Progenitor cell of endocrine pancreas (in vitro differentiated cells): Measurements from ENCODE around the gene NDUFS2. TPM values are rescaled to one million over a fixed set of nuclear protein-coding genes. Genes with fewer than 3 reads are reported as not detected.

Source experiments
- DNase-seq: peaks from one replicate; pipeline ENCODE4 v3.0.0; 2021; ENCODE audit warnings: low spot score; ENCODE audit not compliant: unreplicated experiment
- H3K27ac Mint-ChIP-seq: 2 replicates; pipeline ENCODE4 v1.8.0; 2021; ENCODE audit warnings: mild to moderate bottlenecking, moderate library complexity, mixed read lengths
- H3K27me3 Mint-ChIP-seq: 2 replicates; pipeline ENCODE4 v1.8.0; 2021; ENCODE audit warnings: mixed read lengths
- H3K36me3 Mint-ChIP-seq: 2 replicates; pipeline ENCODE4 v1.8.0; 2022; ENCODE audit warnings: mixed read lengths; ENCODE audit not compliant: insufficient read depth
- H3K4me1 Mint-ChIP-seq: 2 replicates; pipeline ENCODE4 v1.8.0; 2021; ENCODE audit warnings: low read depth, mixed read lengths
- H3K4me3 Mint-ChIP-seq: 2 replicates; pipeline ENCODE4 v1.8.0; 2021; ENCODE audit warnings: low read depth, mild to moderate bottlenecking, moderate library complexity, mixed read lengths
- H3K9me3 Mint-ChIP-seq: 2 replicates; pipeline ENCODE4 v1.8.0; 2021; ENCODE audit warnings: low read depth, mixed read lengths
- total RNA-seq: library from RNA; stranded (reverse); gene quantifications from 2 replicates; pipeline ENCODE4 v1.2.1, GENCODE V29; 2021
- TF ChIP-seq, protein P1 (sequence below): fragments of 200-600 bp; sonication (generic); IDR thresholded peaks from one replicate; pipeline ENCODE4 v1.5.0; 2021; ENCODE audit warnings: antibody characterized with exemption, mild to moderate bottlenecking; ENCODE audit not compliant: unreplicated experiment

Gene NDUFS2
- total RNA-seq, 1 donor from 2014 or later = 103 TPM

DNA sequence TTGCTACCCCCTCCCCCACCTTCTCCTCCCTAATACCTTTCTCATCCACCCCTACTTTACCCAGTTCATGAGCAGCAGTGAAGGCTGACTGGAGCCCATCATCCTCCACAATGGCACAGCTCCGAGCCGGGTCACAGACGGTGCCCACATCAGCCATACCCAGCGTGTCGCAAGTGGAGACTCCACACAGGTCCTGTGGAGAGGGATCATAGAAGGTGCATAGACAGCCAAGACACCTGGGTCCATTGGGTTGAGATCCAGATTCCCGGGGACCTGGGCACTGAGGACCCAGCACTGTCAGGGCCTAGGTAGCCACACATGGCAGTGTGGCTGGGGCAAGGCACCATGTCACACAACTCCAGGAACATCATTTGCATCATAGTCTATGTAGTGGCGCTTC, 6.1 kb upstream of the NDUFS2 start:
- TF ChIP-seq, protein P1, sequence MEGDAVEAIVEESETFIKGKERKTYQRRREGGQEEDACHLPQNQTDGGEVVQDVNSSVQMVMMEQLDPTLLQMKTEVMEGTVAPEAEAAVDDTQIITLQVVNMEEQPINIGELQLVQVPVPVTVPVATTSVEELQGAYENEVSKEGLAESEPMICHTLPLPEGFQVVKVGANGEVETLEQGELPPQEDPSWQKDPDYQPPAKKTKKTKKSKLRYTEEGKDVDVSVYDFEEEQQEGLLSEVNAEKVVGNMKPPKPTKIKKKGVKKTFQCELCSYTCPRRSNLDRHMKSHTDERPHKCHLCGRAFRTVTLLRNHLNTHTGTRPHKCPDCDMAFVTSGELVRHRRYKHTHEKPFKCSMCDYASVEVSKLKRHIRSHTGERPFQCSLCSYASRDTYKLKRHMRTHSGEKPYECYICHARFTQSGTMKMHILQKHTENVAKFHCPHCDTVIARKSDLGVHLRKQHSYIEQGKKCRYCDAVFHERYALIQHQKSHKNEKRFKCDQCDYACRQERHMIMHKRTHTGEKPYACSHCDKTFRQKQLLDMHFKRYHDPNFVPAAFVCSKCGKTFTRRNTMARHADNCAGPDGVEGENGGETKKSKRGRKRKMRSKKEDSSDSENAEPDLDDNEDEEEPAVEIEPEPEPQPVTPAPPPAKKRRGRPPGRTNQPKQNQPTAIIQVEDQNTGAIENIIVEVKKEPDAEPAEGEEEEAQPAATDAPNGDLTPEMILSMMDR = no peak
- H3K4me1 Mint-ChIP-seq = peaks cover 7% of the 10 kb centered on the region
- H3K27me3 Mint-ChIP-seq = peaks cover 3% of the 10 kb centered on the region
- H3K4me3 Mint-ChIP-seq = no peak overlapping the region
- no peaks in the 10 kb centered on the region for H3K36me3 Mint-ChIP-seq
- no peaks in the 10 kb centered on the region for H3K9me3 Mint-ChIP-seq
- no peak overlapping the region for H3K27ac Mint-ChIP-seq
- DNase-seq = no peak

DNA sequence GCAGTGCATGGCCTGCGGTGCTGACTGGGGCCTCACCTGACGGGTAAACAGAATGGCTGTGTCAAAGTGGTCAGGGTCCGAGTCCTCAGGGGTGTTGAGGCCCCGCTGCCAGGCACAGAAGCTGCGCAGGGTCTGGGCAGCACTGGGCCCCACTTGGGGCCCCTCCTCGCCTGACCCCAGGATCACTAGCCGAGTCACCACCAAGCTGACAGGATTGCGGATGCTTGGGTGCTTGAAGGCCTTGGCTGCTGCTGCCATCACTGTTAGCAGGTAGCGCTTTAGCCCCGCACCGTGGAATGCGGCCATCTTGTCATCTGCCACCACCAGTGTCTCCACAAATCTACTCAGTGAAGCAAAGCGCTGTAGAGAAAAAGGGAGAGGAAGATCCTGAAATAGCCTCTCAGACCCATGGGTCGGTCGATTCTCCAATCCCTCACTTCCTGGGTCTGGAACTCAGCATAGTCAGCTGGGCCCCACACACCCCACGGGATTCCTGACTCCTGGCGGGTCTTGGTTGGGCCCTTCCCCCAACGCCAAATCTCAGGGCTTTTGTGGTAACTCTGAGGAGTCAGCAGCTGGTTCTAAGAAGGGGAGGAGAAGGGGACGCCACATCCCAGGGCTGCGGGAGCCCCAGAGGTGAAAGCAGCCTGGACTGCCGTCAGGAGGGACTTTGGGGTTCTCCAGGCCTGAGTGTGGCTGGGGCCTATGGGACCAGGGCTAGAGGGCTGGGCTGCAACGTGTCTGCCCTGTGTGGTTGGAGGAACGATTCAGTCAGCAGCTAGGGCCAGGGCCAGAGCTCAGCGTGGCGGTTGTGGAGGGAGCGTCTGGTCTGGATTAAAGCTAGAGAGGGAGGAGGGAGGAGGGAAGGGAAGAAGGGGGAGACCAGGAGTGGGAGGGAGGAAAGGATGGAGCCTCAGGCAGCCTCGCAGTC, 5.4 kb upstream of the NDUFS2 start:
- Mint-ChIP-seq H3K4me1 (peaks cover 12% of the 10 kb centered on the region), H3K36me3 (no peaks in the 10 kb centered on the region), H3K4me3 (no peak overlapping the region), H3K9me3 (no peaks in the 10 kb centered on the region), H3K27me3 (peaks cover 3% of the 10 kb centered on the region), H3K27ac (no peak overlapping the region)
- DNase-seq = no peak
- TF ChIP-seq, protein P1 = no peak

- Mint-ChIP-seq H3K27me3 (peaks cover 3% of the 10 kb centered on the region), H3K4me3 (no peak overlapping the region), H3K9me3 (no peaks in the 10 kb centered on the region), H3K27ac (no peak overlapping the region), H3K4me1 (peaks cover 12% of the 10 kb centered on the region), H3K36me3 (no peaks in the 10 kb centered on the region)
- TF ChIP-seq, protein P1 = no peak
- DNase-seq = no peak
Measured at GRCh38 chr1:161197560-161198193, 4.5 kb upstream of the NDUFS2 start.

- TF ChIP-seq, protein P1 = peak; percentile 29
- Mint-ChIP-seq H3K9me3 (no peaks in the 10 kb centered on the region), H3K27me3 (peaks cover 3% of the 10 kb centered on the region), H3K4me1 (peaks cover 13% of the 10 kb centered on the region), H3K27ac (peak overlapping the region; percentile 47), H3K36me3 (no peaks in the 10 kb centered on the region), H3K4me3 (no peak overlapping the region)
- DNase-seq = peak; percentile 38
Measured at GRCh38 chr1:161198194-161198896, 3.8 kb upstream of the NDUFS2 start.

DNA sequence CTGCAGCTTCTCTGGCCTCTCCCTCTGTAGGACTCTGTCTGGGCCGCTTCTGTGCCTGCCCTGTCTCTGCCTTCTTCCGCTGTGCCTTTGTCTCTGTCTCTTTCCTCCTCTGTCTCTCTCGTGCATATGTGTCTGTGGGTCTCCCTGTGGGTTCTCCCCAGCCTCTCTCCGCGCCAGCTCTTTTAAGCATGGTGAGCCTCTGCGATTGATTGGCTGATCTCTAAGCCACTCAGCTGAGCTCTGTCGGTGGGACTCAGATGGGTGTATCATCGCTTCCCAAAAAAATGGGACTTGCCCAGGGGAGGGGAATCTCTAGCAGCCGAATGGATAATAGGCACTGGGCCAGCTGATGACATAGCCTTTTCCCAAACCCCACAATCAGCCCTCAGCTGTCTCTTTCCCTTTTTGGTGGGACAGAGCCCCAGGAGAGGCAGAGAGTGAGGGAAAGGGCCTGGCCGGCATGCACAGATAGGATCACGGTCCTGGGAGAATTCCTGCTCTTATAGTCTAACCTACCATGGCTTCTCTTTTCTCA, 3.2 kb upstream of the NDUFS2 start, which contains the start of gene ADAMTS4:
Gene ADAMTS4 (minus strand): TSS at position 158 of the 535 bp plus-strand sequence. CDS start 427 bp downstream, outside the sequence.
- Mint-ChIP-seq H3K27me3 (peaks cover 3% of the 10 kb centered on the region), H3K36me3 (peaks cover under 1% of the 10 kb centered on the region), H3K27ac (peak within 1 kb of the TSS; percentile 47), H3K4me3 (no peak within 1 kb of the TSS), H3K9me3 (no peaks in the 10 kb centered on the region), H3K4me1 (peaks cover 13% of the 10 kb centered on the region)
- no peak for DNase-seq
- TF ChIP-seq, protein P1 = no peak
